Middle frontal gyrus (tissue), 1 donor: ENCODE measurements around the gene DPYD.

Experiments
- DNase-seq: peaks from one replicate; pipeline ENCODE4 v3.0.0-alpha.2; 2015; ENCODE audit warnings: low spot score; ENCODE audit errors: extremely low spot score

Gene DPYD

DNA sequence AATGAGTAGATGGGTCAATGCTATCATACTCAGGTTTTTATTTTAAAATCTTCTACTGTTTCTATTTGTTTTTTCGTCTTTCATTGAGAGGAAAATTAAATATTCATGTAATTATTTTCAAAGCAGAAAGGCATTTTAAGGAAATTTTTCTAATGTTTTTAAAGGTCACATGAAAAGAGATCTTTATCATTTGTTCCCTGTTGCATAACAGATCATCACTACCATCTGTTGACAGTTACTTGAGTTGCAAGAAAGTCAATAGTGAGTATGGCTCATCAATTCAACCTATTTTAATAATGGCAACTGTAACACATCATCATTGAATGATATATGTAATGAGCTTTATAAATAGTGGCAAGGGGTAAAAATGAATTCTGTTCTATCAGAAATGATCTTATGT, 369.7 kb downstream of the DPYD start:
- no peak for DNase-seq

DNA sequence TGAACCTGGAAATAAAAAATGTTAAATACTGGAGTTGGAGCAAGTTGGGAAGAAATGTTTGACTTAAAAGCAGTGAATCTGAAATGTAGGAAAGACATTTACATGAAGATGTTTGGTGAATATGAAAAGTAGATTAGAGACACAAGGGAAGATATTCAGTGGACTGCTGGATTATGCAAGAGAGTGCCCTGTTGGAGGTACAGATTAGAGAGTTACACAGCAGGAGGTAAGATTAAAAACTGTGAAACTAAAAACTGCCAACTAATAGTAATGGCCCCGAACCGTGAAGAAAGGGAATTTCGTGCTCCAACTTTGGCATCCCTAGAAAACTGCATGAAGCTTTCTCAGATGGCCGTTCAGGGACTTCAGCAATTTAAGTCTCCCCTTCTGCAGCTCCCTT, 375.4 kb downstream of the DPYD start:
- no peak for DNase-seq

DNA sequence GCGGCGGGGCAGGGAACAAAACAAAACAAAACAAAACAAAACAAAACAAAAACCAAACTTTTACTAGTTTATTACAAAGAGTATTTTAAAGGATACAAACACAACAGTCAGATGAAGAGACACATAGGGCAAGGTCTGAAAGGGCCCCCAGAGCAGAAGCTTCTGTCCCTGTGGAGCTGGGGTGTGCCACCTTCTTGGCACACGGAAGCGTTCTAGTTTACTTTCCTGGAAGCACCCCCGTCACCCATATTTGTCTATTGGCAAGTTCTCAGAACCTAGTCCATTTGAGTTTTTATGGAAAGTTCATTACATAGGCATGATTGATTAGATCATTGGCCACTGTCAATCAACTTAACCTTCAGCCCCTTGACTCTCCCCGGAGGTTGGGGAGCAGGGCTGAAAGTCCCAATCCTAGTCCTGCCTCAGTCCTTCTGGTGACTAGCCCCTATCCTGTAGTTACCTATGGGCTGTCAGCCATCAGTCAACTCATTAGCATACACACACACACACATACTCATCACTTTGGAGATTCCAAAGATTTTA, 380.4 kb downstream of the DPYD start:
- no peak for DNase-seq

DNA sequence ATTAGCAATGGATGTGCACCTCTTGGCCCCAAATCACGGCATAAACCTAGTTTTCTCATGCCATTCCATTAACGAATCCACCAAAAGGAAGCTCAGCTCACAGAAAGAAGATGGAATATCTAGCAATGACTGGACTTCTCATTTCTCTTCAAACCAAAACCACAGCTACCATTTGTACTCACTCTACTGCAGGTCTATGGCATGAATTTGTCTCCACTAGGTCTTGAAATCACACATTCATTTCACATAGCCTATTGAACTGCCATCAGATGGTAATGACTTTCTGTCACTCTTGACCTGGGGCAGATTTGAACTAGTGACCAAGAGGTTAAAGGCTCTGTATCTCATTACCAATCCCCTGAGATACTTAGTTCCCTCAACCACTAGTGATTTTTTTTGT, 382.7 kb downstream of the DPYD start:
- no peak for DNase-seq

DNA sequence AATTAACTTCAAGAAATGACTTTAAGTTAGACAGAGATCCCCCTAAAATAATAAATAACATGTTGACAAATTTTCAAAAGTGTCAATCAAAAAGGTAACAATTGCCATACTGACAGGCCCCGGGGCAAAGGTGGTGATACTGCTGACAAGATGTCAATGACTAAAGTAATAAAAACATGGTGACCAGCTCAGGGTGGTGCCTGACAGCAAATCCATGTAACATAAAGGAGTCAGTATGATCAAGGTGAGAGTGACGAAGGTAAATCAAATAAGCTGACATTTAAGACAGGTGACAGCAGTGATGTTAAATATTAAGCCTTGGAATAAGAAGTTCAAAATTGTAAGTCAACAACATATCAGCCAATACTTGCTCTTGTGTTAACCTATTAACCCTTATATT, 387.5 kb downstream of the DPYD start:
- DNase-seq, result no peak

DNA sequence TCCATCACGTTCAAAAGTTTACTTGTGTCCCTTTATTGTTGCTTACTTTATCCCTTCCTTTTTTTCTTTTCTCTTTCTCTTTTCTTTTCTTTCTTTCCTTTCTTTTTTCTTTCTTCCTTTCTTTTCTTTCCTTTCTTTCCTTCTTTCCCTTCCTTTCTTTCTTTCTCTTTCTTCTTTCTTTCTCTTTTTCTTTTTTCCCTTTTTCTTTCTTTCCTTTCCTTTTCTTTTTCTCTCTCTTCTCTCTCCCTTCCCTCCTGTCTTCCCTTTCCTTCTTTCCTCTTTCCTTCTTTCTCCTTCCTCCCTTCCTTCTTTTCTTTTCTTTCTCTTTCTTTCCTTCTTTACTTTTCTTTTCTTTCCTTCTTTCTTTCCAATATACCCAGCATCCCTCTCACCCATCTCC, 391.2 kb downstream of the DPYD start:
- DNase-seq, result no peak

DNA sequence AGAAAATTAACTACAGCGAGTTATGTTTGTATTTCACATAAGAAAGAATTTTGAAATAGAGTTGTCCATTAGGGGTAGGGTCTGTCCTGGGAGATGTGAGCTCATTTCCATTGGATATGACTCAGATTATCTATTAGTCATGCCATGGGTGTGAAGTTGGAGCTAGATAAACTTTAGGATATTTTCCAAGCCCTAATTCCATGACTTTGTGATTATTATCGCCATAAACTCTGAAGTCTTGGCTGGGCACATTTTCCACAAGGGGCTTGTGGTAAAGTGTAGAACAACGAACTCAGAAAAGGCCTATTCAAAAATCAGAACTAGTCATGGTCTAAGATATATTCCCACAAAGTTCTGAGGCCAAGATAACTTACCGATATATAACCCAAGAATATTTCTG, 396.6 kb downstream of the DPYD start:
- no peak for DNase-seq

DNA sequence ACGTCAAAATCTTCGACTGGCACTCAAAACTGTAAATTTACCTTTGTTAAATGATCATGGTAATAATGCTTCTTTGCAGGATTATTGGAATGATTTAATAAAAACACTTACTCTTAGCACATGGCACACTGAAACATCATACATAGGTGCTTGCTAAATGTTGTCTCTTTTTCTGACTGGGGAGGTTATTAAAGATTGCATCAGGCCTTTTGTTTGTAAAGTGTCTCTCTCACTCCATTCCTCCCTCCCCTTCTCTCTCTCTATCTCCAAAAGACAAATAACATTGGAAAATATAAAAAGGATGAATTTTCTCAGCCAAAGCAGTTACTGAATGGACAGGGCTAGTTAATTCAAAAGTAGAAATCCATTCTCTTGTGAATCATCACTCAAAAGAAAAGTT, 404.2 kb downstream of the DPYD start:
- DNase-seq, result no peak

DNA sequence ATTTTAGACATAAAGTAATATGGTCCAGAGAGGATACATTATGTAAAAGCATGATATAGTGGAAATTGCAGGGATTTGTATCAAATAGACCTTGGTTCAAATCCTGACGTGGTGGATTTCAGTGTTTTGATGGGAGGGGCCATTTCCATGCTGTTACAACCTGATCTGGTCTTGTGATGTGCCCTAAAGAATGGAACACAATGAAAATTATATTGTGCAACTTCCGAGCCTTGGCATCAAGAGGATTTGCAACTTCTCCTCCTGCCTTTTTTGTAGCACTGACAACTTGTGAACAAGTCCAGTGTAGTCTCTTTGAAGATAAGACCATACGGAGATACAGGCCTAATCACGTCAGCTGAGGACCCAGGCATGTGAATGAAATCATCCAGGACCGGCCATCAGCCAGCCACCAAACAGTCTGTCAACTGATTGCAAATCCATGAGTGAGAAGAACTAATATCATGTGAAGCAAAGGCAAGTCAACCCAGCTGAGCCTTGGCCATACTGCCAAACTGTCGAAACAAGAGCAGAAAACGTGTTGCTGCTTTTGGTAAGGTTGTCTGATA, 412.1 kb downstream of the DPYD start:
- DNase-seq, result no peak

DNA sequence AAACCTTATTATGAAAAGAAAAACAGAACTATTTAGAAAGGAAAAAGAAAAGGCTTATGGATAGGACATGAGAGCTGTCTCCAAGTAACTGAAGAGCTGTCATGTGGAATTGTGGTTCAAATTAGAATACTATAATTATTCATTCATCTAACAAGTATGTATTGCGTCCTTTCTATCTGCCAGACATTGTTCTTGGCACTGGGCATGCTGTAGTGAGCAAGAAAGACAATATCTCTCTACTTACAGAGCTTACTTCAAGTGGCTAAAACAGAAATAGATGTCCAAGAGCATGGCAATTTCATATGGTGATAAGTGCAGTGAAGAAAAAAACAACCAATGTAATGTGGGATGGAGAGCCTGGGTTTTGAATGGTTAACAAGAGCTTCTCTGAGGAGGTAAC, 413.0 kb downstream of the DPYD start:
- no peak for DNase-seq

DNA sequence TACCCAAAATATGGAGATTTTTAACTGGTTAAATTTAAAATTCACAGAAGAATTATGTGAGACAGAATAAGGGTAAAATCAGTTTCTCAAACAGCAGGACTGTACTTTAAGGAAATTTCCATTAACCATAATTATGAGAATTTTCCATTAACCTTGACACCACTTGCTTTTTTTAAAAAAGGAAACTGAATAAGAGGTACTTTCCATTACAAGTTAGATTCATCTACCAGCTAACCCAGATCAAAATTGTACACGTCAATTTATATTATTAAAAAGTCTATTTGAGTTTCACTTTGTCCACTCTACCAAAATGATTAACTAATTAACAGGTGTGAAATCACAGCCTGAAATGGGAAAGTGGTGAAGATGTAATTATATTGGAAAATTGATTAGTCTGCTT, 414.5 kb downstream of the DPYD start:
- DNase-seq, result no peak

DNA sequence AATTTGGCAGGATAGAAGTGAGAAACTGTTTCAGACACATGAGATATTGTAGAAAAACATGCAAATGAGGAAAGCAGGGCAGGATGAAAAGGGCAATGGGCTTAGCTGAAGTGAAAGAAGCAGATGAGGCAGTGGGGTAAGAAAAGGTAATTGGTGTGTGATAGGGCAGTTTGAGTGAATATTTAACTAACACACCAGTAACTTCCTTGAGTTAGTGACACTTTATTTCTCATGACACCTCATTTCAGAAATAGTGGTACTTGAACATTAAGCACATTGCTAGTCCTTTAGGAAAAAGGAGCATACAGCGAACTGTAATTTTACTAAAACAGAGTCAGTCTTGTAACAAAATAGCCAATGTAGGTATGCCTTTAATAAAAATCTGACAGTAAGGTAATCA, 415.0 kb downstream of the DPYD start:
- DNase-seq, result no peak

DNA sequence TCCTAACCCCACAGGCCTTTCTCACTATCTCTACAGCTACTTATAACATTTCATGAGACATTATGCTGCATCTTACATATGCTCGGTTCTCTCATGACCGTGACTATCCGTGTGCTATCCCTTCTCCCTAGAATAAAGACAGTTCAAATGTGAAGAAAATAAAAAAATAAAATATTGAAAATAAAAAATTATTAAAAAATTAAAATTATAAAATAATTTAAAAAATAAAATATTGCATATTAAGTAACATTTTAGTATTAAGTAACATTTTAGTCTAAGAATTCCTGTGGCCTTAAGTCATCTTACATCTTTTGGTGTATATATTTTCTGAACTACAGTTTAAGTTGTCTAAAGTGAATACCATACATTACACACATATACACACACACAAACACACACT, 415.5 kb downstream of the DPYD start:
- DNase-seq, result no peak

DNA sequence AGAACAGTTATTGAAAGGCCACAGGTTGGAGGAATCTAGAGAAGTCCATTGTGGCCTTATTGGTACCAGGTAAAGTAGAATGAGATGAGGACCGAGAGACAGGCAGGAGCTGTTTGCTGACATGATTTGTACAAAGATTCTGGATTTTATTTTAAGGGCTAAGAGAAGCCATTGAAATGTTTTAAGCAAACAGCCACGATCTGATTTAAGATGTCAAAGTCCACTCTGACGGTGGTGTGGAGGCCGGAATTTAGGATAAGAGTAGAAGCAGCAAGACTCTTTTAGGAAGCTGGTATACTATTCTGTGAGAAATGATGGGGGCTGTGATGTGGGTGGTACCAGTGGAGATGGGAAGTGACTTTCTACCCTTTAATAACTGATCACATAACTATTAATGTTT, 418.5 kb downstream of the DPYD start:
- no peak for DNase-seq

DNA sequence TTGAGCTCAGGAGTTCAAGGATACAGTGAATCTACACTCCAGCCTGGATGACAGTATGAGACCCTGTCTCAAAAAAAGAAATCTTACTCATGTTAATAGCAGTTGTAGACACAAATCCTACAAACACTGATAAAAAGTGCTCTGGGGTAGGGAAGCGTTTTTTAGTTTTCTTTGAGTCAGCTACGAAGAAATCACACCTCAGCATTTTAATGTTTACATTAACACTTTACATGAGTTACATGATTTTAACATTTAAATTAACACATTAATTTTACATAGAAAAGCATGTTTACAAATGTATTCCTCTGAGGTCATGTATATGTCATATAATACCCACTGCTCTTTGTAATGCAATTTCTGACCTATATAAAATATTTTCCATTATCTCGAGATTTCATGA, 419.2 kb downstream of the DPYD start:
- DNase-seq, result no peak

DNA sequence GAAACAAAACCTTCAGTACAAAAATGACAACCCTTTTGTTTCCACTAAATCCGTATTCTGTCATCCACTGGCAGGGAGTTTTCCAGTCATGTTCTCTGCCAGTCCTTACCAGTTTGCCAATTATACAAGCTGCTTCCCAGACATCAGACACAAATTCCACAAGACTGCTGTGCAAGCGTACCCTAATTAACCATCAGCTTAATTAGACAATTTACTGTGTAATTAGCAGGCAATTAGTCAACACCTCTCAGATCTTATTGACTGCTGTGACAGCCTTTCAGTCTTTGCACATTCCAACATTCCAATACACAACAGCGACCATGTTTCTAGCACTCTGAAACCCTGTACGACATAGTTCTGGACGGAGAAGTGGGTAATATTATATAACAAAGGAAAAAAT, 420.1 kb downstream of the DPYD start:
- DNase-seq, result no peak

DNA sequence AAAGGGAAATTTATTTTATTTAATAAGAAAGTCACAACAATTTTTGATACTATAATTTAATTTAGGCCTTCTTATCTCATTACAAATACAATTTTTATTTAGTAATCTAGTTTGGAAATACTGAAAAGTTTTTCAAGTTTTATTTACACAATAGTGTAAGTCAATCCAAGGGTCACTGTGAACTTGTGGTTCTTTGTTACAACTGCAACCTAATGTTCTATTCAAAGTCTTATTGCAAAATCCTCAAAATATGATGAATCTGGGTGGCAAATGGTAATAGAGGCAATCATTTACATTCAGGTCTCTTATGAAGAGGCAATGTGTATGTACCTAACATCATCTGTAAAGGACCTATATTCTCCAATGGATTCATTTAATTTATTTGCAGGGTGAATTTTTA, 421.2 kb downstream of the DPYD start:
- DNase-seq, result no peak

DNA sequence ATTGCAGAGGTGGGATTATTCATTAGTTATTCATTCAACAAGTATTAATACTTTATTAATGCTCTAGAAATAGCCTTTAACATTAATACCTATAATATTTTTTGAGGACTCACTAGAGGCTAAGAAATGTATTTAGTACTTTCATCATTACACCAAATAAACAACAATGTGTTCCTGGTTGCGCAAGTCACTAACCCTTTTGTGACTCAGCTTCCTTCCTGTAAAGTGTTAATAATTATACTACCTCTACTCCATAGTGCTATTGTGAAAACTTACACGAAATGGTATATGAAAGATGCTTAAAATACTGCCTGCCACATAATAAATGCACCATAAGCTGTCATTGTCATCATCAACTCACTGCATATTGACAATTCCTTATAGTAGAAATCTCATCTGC, 431.0 kb downstream of the DPYD start:
- DNase-seq, result no peak

DNA sequence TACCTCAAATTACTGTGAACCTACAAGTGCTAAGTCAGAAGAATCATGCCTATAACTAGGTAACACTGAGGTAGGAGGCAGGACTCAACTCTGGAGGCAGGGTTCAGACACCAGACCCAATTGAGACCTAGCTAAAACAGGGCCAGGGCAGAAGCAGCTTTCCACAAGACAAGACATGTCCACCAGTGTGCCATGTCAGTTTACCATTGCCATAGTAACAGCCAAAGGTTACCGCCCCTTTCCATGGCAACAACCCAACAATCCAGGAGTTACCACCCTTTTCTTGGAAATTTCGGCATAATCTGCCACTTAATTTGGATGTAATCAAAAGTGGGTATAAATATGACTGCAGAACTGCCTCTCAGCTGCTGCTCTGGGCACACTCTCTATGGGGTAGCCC, 432.3 kb downstream of the DPYD start:
- DNase-seq, result no peak

DNA sequence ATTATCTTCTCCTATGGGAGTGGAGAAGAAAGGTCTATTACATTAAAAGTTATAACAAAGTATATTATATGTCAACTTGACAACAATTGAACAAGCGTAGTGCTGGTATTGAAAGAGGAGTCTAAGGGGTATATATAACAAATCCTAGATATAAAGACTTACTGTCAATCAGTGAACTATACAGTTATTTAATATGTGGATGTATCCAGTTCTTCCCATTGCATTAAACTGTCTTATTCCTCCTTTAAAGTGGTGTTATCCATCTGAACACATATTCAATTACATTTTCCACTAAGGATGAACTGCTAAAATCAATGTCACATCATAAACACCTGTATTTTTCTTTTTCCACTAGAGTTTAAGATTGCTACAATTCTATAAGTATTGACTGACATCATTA, 438.8 kb downstream of the DPYD start:
- DNase-seq, result no peak

DNA sequence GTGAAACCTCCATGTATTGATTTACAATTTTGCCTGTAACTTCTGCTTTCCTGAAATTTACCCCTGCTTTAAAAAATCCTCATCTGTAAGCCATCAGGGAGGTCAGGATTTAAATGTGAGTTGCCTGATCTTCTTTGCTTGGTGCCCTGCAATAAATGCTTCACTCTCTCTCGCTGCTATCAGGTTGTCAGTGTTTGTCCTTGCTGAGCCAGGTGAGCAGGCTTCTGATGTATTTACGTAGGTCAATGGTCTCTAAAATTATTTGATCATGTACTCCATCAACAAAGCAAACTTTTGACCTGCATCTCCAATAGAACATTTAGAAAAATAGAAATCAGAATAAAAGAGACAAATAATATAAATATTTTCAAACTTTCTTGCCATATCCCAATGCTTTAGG, 453.4 kb downstream of the DPYD start:
- DNase-seq, result no peak

DNA sequence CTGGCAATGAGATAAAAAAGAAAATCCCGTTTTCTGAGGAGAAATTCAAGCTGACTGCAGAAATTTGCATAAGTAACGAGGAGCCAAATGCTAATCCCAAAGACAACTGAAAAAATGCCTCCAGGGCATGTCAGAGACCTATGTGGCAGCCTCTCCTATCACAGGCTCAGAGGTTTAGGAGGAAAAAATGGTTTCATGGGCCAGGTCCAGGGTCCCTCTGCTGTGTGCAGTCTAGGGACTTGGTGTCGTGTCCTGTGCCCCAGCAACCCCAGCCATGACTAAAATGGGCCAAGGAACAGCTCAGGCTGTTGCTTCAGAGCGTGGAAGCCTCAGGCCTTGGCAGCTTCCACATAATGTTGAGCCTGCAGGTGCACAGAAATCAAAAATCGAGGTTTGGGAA, 456.5 kb downstream of the DPYD start:
- no peak for DNase-seq

DNA sequence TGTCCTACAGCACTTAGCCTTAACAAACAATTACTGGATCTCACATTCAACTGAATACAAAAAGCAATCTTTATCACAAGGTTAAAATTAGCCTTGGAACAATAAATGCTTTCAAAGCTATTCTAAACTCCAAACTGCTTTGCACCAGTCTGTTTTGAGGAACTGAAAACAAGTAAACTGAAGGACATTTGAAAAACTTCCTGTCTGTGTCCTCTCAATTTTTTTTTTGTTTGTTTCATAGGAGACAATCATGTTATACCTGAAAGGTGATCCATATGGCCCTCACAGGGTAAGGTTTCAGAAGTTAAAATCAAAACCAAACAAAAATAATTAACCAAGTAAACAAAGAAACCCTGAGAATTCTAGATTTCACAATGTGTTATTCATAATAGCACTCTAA, 459.1 kb downstream of the DPYD start:
- DNase-seq, result no peak

DNA sequence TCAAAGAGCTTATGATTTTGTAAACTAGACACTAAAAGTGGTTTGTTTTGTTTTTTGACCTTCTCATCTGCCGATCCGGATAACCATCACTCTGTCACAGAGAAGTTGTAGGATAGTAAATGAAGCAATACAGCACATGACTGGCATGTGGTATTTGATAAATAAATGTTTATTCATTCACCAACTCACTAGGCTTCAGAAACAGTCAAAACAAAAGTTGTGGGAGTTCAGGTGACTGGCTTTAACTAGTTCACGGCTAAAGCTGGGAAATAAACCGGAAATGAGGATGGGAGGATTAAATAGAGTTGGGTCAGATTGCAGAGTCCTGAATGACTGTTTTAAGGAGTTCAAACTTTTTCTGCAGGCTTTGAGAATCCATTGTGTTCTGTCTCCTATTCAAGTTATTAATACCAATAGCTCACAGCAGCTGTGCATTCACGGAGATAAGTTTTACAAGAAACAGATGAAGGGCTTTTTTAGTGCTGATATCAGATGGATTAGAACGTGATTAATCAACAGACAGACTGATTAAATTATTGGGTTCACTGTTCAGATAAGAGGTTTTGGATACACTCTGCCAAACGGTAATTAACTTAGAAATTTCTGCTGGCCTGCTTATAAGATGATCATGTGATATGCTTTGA, 463.3 kb downstream of the DPYD start:
- DNase-seq, result no peak
